ENCODE data around the gene SERP2.

The SERP2 gene

DNA sequence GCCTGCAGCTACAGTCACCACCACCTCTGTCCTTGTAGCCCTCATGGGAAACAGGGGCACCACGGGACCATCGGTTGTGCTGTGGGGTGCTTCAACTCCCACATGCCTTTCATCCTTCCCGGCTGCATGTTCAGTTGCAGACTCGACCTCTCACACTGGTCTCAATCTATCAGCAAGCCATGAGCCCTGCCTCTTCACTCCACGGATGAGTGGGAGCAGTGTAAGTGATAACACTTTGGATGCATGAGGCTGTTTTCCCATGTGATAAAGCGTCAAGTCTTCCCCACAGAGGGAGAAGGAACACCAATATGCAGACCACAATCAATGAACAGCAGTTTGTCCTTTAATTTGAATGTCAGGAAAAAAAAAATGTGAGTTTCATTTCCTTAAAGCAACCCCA lies 12.2 kb downstream of the SERP2 start:
- DNase-seq (ENCODE audit: low read depth): no peak
- TF ChIP-seq, protein P1, sequence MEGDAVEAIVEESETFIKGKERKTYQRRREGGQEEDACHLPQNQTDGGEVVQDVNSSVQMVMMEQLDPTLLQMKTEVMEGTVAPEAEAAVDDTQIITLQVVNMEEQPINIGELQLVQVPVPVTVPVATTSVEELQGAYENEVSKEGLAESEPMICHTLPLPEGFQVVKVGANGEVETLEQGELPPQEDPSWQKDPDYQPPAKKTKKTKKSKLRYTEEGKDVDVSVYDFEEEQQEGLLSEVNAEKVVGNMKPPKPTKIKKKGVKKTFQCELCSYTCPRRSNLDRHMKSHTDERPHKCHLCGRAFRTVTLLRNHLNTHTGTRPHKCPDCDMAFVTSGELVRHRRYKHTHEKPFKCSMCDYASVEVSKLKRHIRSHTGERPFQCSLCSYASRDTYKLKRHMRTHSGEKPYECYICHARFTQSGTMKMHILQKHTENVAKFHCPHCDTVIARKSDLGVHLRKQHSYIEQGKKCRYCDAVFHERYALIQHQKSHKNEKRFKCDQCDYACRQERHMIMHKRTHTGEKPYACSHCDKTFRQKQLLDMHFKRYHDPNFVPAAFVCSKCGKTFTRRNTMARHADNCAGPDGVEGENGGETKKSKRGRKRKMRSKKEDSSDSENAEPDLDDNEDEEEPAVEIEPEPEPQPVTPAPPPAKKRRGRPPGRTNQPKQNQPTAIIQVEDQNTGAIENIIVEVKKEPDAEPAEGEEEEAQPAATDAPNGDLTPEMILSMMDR (IDR thresholded peaks at IDR 0.05; ENCODE audit: insufficient read depth, low read depth, low read length, missing control alignments): no peak
- H3K4me3 ChIP-seq (ENCODE audit: low read depth, low read length): no peak overlapping the region

DNA sequence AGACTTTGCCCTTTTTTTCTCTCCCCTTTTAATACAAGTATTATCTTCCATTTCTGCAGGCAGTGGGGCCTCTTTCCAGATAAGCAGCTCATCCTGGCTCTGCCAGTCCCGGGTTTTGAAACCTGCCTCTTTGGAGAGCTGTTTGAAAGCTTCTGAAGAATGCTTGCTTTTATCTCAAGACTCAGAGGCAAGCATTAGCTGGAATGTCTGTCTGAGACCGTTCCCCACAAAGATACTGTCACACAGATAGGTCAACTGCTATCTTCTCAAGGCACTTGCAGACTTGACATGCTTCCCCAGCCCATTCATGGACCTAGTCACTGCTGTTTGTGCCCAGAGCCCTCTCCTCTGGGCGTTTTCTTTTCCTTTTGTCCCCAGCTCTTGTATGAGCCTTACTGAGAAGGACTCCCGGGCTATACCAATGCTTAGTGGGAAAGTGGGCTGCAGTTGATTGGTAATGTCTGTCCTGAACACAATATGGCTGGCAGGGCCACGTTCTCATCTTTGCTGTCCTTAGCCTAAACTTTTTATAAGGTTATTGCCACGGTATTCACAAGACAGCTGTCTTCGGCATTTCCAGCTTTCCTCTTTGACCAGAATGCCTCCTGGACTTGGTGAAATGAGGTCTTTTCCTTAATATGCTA lies 13.4 kb downstream of the SERP2 start:
- TF ChIP-seq, protein P1 (IDR thresholded peaks at IDR 0.05; ENCODE audit: insufficient read depth, low read depth, low read length, missing control alignments): no peak
- no peak overlapping the region for H3K4me3 ChIP-seq (ENCODE audit: low read depth, low read length)
- DNase-seq (ENCODE audit: low read depth): no peak

DNA sequence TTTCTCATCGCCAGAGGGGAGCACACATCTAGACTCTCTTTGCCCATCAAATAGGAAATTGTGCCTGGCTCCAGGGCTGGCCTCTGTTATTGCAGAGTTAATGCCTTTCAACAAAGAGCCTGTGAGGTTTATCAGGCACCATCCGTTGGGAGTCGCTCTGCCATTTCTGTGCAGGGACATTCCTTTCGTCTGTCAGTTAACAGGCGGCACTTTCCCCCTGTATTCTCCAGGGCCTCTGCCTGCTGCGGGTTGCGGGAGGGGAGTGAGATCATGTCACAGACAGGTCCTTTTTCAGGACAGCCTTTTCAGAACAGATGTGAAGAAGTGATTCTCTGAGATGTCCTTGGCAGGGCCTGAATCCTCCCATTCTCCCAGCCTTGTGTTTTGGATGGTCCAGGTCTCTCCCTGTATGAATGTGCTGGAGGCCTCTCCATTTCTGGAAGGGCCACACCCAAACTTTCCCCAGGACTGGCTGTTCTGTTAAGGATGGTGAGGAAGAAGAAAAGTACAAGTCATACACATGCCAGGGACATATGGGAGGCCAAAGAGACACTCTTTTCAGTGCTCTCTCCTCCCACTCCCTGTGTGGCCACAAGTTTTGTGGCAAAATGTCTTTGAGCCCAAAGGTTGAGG lies 14.9 kb downstream of the SERP2 start:
- TF ChIP-seq, protein P1 (IDR thresholded peaks at IDR 0.05; ENCODE audit: insufficient read depth, low read depth, low read length, missing control alignments): no peak
- DNase-seq (ENCODE audit: low read depth): no peak
- no peak overlapping the region for H3K4me3 ChIP-seq (ENCODE audit: low read depth, low read length)

DNA sequence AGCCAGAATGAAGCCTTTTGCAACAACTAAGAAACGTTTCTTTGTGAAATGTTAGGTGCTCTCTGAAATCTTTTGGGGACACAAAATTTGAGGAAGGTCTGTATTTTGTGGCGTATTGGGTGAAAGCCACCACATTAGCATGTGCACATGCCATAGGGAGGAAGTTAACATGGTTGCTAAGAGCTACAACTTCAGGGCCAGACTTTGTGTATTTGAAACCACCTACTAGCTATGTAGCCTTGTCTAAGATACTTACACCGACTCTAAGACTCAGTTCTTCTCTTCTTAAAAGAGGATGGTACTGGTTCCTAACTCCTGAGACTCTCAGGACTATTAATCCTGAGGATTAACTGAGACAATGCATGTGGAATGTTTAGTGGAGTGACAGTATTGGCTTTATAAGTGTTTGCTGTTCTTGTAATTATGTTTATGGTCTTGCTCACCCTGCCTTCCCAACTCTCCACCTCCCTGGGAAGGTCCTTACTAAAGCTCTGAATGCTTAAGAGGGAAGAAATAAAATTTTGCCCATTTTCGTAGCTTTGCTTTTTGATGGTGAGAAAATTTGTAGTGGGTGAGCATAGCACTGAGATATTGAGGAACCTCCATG lies 15.5 kb downstream of the SERP2 start:
- H3K4me3 ChIP-seq (ENCODE audit: low read depth, low read length): no peak overlapping the region
- no peak for DNase-seq (ENCODE audit: low read depth)
- TF ChIP-seq, protein P1 (IDR thresholded peaks at IDR 0.05; ENCODE audit: insufficient read depth, low read depth, low read length, missing control alignments): no peak

DNA sequence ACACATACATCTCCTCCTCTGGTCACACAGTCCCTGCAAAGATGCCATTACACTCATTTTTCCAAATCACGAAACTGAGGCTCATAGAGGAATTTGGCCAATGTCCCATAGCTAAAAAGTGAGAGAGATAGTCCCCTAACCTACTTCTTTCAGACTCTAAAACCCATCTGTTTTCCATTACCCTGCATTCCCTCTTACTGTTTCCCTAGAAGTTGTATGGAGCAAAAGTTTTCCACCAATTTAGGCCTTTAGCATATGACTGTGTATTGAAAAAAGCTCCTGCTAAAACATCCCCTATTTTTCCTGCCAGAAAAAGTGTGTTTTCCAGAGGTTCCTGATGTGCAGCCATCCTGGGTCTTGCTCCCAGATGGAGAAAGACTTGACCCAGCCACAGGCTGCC lies 16.3 kb downstream of the SERP2 start:
- TF ChIP-seq, protein P1 (IDR thresholded peaks at IDR 0.05; ENCODE audit: insufficient read depth, low read depth, low read length, missing control alignments): no peak
- H3K4me3 ChIP-seq (ENCODE audit: low read depth, low read length): no peak overlapping the region
- DNase-seq (ENCODE audit: low read depth): no peak

DNA sequence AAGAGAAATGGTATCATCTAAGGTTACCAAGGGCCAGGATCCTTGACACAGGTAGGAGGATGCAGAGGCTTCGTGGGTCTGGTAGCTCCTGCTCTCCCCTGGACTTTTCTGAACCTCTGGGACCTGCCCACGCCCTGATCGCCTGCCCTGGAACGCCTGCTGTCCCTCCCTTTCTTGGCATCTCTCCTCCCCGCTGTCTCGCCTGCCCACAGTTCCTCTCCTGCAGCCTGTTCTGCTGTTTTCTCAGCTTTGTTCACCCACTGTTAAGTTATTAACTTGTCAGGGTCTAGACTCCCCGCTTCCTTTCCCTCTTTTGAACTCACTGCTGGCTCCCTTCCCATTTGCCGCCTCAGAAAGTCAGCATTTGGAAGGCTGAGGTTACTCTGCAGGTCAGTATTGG lies 19.8 kb downstream of the SERP2 start:
- no peak overlapping the region for H3K4me3 ChIP-seq (ENCODE audit: low read depth, low read length)
- no peak for DNase-seq (ENCODE audit: low read depth)
- TF ChIP-seq, protein P1 (IDR thresholded peaks at IDR 0.05; ENCODE audit: insufficient read depth, low read depth, low read length, missing control alignments): no peak
